Kidney epithelial cell (primary cell): ENCODE data around the gene NCBP3. TPM values are rescaled to one million over a fixed set of nuclear protein-coding genes. Genes with fewer than 3 reads are reported as not detected.

Experiments used
- DNase-seq: peaks from one replicate; pipeline ENCODE4 v3.0.0-alpha.2; 2010; ENCODE audit warnings: low read depth
- H3K27me3 ChIP-seq: 2 replicates; pipeline ENCODE4 v1.6.0; 2011; ENCODE audit warnings: low read length; ENCODE audit not compliant: control insufficient read depth, insufficient read depth
- H3K36me3 ChIP-seq: 2 replicates; pipeline ENCODE4 v1.5.1; 2011; ENCODE audit warnings: low read length; ENCODE audit not compliant: control insufficient read depth, insufficient read depth
- H3K4me3 ChIP-seq: 2 replicates; pipeline ENCODE4 v1.5.1; 2011; ENCODE audit warnings: low read depth, mild to moderate bottlenecking, control low read depth, low read length
- total RNA-seq: library from RNA; depleted of rRNA; stranded (reverse); fragments of >200 nt; gene quantifications from 2 replicates; pipeline ENCODE4 v1.2.3, GENCODE V29; 2015
- TF ChIP-seq, protein P1 (sequence below): IDR thresholded peaks from 2 replicates; pipeline ENCODE4 v1.5.1; 2011; ENCODE audit warnings: mild to moderate bottlenecking, moderate library complexity, low read length, control low read depth, inconsistent platforms; ENCODE audit not compliant: insufficient read depth, poor library complexity, severe bottlenecking

The NCBP3 gene
- total RNA-seq, 1 donor from 2014 or later: 29.1 TPM

DNA sequence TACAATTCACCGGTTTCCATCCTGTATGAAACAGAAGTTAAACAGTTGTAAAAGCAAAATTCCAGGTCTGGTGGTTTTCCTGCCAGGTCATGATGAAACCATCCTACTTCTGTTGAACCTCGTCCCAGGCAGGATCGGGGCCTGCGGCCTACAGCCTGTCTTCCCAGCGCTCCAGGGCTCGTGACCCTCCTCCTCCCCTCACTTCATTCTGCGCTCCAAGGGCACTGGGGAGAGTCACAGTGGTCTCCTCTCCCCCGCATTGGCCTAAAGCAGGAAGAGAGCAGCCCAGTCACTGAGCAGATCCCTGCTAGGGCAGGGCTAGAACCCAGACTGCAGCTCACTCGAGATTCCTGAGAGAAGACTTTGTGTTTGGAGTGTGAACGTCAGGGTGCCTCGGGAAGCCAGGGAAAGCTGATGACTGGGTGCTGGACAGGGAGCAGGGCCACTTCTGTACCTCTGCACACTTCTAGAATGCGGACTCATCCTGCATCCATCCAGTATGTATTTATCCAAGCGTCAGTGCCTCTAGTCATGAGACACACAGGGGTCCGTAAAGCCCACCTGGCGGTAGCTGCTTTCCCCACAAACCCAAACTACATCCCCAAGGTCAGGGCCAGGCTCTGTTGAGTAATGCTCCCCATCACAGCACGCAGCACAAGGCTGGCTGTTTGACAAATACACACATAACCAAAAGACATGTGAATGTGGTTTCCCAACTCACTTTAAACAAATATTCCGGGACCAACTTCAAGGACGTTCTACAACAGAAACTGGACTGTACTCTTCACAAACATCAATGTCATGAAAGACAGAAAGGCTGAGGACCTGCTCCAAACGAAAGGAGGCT lies 43.4 kb downstream of the NCBP3 start:
- Histone ChIP-seq H3K36me3 (no peaks in the 10 kb centered on the region), H3K27me3 (no peaks in the 10 kb centered on the region), H3K4me3 (no peak overlapping the region)
- DNase-seq: peak; percentile 76
- TF ChIP-seq, protein P1, sequence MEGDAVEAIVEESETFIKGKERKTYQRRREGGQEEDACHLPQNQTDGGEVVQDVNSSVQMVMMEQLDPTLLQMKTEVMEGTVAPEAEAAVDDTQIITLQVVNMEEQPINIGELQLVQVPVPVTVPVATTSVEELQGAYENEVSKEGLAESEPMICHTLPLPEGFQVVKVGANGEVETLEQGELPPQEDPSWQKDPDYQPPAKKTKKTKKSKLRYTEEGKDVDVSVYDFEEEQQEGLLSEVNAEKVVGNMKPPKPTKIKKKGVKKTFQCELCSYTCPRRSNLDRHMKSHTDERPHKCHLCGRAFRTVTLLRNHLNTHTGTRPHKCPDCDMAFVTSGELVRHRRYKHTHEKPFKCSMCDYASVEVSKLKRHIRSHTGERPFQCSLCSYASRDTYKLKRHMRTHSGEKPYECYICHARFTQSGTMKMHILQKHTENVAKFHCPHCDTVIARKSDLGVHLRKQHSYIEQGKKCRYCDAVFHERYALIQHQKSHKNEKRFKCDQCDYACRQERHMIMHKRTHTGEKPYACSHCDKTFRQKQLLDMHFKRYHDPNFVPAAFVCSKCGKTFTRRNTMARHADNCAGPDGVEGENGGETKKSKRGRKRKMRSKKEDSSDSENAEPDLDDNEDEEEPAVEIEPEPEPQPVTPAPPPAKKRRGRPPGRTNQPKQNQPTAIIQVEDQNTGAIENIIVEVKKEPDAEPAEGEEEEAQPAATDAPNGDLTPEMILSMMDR: no peak

DNA sequence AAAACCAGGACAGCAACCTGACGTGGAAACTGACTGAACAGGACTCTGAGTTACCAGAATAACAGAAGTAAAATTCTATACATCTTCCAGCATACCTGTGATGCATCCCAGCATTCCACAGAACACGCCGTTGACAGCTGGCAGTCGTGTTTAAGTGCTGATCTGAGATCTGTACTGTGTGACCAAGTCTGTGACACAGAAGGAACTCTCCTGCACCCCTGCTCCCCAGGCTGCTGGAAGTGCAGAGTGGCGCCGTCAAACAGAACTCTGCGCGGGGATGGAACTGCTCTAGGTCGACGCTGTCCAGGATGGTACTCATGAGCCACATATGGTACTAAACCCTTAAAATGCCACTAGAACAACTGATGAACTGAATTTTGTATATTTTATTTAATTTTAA lies 44.3 kb downstream of the NCBP3 start:
- no peaks in the 10 kb centered on the region for H3K36me3 ChIP-seq
- H3K27me3 ChIP-seq: no peaks in the 10 kb centered on the region
- TF ChIP-seq, protein P1: no peak
- H3K4me3 ChIP-seq: no peak overlapping the region
- no peak for DNase-seq

DNA sequence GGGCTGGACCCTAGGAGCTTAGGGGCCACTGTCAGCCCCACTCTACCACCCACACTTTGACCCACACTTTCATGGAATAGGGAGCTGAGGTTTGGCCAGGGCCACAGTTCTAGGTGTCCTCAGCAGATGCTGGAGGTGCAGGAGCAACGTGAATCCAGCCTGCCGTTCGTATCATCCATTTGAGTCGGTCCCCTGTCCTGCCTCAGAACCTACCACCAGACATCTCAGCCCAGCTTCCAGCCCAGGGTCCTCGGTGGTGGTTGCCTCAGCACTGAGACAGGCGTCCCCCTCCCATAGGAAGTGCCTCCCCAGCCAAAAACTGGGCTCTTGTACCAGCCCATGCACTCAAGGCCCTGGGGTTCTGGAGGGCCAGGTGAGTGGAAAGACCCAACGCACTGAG lies 44.7 kb downstream of the NCBP3 start:
- TF ChIP-seq, protein P1: no peak
- Histone ChIP-seq H3K36me3 (no peaks in the 10 kb centered on the region), H3K4me3 (no peak overlapping the region), H3K27me3 (no peaks in the 10 kb centered on the region)
- no peak for DNase-seq

DNA sequence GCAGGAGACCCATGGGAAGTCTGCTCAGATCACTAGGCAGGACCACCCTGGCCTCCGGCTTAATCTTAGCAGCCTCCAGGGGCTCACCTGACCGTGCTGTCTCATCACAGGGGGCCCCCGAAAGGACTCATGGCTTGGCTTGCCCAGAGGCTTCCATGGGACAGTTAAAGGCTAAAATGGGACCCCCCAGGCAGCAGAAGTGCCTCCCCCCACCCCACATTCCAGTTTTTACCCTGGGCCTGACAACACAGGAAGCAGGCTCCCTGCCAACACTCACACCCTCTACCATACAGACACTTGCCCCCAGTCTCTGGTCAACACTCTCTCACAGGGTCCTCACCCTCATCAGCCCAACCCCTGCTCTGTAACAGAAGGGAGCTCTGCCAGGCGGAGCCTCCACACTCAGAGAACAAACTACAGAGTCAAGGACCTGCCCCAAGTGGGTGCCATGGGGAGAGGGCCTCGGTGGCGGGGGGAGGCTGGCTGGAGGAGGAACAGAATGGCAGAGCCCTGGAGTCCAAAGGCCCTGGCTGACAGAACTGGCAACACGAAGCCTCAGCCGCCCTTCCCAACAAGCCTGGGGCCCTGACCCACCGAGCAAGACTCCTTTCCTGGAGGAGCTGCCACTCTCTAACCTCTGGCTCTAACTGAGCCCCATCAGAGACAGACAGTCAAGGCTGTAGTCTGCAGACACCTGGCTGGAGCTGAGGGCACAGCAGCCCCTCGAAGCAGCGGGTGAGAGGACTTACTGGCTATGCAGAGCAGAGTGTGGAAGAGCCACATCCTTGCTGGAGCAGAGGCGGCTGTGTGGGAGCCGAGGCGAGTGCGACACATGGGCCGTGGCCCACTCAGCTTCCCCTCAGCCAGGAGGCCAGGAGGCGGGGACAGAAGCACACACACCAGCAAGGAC lies 45.4 kb downstream of the NCBP3 start, which contains the start of gene ITGAE:
Gene ITGAE, minus strand, starts transcription at position 827 of the 910 bp plus-strand sequence. Its CDS starts 44 bp downstream, at position 783.
- TF ChIP-seq, protein P1: no peak
- Histone ChIP-seq H3K4me3 (no peak within 1 kb of the TSS), H3K27me3 (no peaks in the 10 kb centered on the region), H3K36me3 (no peaks in the 10 kb centered on the region)
- no peak for DNase-seq

DNA sequence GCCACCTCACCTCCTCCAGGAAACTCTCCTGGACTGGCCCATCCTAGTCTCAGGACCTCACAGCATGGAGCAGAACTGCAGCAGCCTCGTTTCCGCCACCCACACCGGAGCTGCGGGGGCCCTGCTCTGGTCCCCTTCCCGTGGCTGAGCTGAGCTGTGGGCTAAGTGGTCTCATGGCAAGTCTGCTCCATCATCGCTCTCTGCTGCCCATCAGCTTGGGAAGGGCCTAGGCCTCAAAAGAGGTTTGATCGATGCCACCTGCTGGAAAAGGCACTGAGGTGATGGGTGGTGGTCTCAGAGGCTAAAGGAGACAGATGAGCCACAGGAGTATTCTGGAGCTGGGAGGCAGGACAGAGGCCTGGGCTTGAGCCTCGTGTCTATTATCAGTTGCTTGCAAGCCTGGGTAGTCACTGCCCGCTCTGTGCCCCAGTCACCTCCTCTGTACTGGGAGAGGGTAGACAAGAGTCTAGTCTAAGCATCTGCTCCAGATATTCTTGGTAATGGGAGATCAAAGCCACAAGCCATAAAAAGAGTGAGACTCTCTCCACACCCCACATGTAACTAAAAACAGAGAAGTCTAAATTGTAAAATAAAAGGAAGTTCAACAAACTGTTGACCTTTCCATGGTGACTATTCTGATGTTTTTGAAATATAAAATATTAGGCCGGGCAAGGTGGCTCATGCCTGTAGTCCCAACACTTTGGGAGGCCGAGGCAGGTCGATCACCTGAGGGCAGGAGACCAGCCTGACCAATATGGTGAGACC lies 46.7 kb downstream of the NCBP3 start:
- H3K27me3 ChIP-seq: no peaks in the 10 kb centered on the region
- TF ChIP-seq, protein P1: no peak

More for the DNA sequence above, 46.7 kb downstream of the NCBP3 start:
- Histone ChIP-seq H3K36me3 (no peaks in the 10 kb centered on the region), H3K4me3 (no peak overlapping the region)
- DNase-seq: no peak
